HG03066 (cell line): ENCODE measurements around the gene ZFYVE28.

Source experiments
- ATAC-seq: cut with Tn5 transposase; IDR thresholded peaks from one replicate; pipeline ENCODE4 v1.9.1; 2021; ENCODE audit warnings: low read depth; ENCODE audit not compliant: unreplicated experiment

Gene ZFYVE28

GRCh38 chr4:2295500-2295899, 122.9 kb downstream of the ZFYVE28 start:
- no peak for ATAC-seq

GRCh38 chr4:2292646-2293108, 125.8 kb downstream of the ZFYVE28 start:
- ATAC-seq: no peak

DNA sequence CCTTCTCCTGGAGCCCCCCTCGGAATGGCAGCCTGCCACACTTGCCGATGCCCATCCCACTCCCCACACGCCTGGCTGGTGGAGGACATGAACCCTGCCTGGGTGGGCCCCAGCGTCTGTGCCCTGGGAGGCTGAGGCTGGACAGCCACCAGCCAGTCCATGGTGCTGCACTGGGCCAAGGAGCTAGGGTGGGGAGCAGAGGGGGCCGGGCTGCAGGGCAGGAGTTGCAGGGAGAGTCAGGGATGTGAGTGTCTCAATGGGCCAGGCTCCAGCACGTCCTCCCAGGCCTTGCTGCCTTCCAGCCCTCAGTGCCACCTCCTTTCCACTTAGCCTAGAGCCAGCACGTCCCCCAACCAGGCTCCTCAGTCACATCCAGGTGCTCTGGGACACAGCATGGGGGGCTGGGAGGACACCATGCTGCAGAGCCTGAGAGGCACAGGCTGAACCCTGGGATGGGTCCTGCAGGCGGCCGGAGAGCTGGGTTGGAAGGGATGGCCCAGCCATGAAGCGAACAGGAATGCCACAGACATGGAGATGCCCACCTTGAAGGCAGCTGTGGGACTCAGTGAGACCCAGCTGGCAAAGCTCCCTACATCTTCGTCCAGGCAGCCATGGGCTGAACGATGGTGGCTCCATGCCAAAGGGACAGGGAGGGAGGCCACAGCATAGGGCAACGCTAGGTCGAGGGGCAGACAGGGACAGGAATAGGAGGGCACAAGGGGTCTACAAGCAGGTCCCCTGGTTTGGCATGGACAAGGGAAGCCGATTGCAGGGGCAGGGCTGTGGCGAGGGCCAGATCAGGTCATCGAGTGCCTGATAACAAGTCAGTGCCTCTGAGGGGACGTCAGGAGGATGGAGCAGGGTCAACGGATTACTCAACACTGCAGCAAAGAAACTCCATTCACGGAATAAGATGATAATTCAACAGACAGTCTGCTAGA, 126.5 kb downstream of the ZFYVE28 start:
- ATAC-seq: no peak

DNA sequence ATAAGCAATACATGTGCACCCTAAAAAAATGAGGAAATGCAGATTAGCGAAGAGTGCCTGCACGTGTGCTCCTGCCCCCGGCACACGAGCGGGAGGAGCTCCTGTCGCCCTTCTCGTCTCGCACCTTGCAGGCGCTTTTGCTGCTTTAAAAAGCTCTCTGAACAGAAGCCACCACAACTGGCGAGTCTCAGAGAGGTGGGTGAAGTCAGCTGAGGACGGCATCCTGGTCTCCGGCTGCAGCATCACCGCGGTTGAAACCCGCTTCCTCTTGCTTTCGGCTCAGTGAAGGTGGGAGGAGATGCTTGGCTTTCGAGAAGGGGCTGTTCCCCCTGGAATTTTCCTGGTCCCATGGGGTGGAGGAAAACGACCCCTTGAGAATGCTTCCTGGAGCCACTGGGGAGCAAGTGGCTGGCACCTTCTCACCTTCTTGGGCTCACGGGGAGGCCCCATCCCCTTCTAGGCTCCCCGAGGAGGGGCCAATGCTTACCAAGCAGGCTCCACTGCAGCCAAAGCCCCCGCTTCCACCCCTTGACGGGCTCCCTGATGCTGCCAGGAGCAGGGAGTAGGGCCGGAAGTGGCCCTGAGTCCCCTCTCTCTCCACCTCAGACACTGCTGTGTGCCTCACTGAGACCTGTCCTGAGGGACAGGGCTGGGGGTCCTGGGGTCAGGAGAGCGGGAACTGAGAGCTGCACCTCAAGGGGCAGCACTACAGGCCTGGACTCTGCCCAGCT, 127.3 kb downstream of the ZFYVE28 start:
- no peak for ATAC-seq

GRCh38 chr4:2290488-2290887, 128.0 kb downstream of the ZFYVE28 start:
- ATAC-seq: no peak

DNA sequence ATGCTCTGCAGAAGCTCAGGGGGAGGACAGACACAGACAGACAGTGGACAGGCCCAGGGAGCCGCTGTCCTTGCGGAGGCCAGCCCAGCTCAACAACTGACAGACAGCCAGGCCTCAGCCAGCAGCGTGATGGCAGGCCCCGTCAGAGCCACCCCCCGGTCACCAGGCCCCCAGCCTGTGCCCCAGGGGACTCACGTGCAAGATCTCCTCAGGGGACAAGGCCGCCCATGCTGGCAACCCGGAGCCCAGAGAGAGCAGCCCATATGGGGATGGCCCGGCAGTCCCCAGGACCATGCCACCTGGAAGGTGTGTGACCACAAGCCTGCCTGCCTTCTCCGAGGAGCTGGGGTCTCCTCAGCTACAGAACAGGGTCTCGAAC, 128.5 kb downstream of the ZFYVE28 start:
- no peak for ATAC-seq

GRCh38 chr4:2289311-2289954, 129.0 kb downstream of the ZFYVE28 start:
- no peak for ATAC-seq

- no peak for ATAC-seq
These were observed 130.3 kb downstream of the ZFYVE28 start for GRCh38 chr4:2288051-2288541.

- ATAC-seq: no peak
These were observed 130.9 kb downstream of the ZFYVE28 start for GRCh38 chr4:2287594-2287915.

DNA sequence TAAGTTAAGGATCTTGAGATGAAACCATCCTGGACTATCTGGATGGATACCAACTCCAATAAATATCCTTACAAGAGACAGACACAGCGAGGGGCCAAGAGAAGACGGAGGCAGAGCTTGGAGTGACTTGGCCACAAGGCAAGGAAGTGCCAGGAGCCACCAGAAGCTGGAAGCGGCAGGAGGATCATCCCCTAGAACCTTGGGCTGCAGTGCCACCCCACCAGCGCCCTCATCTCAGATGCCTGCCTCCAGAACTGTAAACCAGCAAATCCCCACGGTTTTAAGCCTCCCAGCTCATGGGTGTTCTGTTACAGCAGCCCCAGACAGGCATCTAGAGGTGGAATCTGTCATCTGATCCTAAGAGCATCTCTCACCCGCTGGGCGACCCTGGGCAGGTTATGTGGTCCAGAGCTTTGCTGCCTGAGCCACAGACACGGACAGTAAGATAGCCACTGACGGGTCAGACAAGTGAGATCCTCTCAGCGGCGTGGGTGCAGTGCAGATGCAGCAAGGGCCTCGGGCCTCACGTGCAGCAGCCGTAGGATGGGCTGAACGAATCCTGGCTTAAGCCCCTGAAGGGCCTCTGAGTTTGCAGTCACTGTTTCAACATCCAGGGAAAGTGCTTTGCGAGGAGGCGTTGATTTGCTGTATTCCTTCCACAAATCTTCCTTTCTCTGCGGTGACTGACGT, 131.4 kb downstream of the ZFYVE28 start:
- ATAC-seq: no peak

DNA sequence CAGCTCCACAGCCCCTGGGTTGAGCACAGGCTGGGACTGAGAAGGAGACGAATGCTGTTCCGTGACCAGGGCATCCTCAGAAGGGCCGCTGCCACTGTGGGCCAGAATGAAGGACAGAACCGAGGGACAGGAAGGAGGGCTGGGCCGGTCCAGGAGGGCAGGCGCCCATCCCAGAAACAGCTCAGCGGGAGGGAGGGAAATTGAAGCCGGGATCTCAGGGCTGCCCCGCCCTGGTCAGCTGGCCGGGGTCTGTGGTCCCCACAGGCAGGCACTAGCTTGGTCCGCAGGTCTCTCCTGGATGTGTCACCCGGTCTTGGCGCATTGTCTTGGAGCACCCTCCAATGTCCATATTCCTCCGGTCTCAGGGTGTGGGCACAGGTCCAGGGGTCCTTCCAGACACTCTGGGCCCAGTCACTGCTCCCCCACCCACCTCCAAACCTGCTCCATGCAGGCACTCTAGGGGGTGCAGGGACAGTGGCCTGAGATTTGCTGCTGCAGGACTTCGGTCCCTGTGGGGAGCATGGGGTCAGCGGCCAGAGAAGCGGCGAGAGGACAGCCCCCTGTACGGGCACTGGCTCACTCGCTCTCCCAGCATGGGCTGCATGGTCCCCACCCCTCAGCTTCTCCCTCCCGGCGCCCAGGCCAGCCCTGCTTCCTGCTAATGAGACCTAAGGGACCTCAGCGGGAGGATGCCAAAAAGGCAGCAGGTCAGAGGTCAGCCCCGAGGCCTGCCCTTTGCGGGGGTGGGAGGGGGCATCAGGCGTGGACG, 132.6 kb downstream of the ZFYVE28 start:
- ATAC-seq: no peak

GRCh38 chr4:2284934-2285612, 133.4 kb downstream of the ZFYVE28 start:
- no peak for ATAC-seq

GRCh38 chr4:2284161-2284933, 134.1 kb downstream of the ZFYVE28 start:
- no peak for ATAC-seq

DNA sequence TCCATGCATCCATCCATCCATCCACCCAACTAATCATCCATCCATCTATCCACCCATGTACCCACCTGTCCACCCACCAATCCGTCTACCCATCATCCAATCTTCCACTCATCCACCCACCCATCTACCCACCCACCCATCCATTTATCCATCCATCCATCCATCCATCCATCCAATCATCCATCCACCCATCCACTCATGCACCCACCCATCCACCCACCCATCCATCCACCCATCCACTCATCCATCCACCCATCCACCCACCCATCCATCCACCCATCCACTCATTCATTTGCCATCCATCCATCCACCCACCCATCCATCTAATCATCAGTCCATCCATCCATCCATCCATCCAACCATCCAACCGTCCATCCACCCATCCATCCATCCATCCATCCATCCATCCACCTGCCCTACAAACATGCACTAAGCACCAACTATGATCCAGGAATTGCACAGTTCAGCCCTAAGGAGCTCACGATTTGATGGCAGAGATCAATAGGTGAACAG, 135.2 kb downstream of the ZFYVE28 start:
- no peak for ATAC-seq

DNA sequence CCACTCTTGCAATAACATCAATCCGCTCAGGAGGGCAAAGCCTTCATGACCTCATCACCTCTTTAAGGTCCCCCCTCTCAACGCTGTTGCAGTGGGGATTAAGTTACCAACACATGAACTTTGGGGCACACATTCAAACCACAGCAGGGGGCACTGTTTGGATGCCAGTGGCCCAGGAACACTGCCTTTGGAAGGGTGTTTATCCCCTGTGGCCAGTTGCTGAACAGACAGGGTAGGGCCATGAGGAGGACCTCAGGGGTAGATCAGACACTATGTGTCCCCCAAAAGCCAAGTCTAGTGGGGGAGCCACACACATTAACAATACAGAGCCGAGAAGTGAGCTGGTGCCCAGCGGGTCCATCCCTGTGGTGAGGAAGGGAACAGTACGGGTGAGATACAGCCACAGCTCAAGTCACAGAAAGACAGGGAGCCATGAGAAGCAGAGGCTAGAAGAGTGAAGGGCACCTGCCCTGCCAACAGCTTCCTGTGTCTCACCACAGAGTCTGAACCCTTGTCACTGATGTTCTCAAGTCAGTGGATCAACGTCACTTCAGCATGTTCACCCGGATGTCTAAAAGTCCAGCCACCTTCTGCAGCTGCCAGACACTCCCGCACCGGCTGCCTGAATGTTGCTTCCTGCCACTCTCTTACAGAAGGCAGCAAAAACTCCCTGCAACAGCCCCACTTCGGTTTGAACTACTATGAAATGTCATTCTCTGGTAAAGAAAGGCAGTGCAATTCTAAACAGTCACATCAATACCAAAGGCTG, 136.7 kb downstream of the ZFYVE28 start:
- ATAC-seq: no peak

GRCh38 chr4:2280531-2281300, 137.7 kb downstream of the ZFYVE28 start:
- no peak for ATAC-seq

DNA sequence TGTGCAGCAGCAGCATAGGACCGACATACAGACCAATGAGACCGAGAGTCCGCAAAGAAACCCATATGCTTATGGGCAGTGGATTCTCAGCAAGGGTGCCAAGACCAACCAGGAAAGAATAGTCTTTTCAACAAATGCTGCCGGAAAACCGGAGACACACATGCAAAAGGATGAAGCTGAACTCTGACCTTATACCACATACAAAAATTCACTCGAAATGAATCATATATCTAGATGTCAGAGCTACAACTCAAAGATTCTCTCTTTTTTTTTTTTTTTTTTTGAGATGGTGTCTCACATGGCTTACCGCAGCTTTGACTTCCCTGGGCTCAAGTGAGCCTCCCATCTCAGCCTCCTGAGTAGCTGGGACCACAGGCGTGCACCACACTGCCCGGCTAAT, 140.5 kb downstream of the ZFYVE28 start:
- no peak for ATAC-seq
